A549 (cell line): ENCODE results near the gene APC2. TPM values are rescaled to one million over a fixed set of nuclear protein-coding genes. Genes with fewer than 3 reads are reported as not detected.

Experiments
- ATAC-seq, 2 experiments: fragments of 200-7000 bp in 1 of 2; fragments of >200 bp in 1 of 2; cut with Nextera tagmentation in 1 of 2; cut with Tn5 transposase in 1 of 2; 3 replicates each; pipeline versions ENCODE4 v1.8.0 to v1.9.1; 2018 to 2020; ENCODE audit warnings: mild to moderate bottlenecking in 1 of 2, moderate library complexity in 1 of 2
- CTCF ChIA-PET: fragments of 300-600 bp; sonication (Branson Sonifier 250); formaldehyde crosslinking; extraction: SDS; loops from one replicate; lab custom pipeline; 2021; ENCODE audit warnings: antibody characterized with exemption, inconsistent platforms; lab: Yijun Ruan, JAX
- POLR2A ChIA-PET: fragments of 350-600 bp; formaldehyde crosslinking; extraction: SDS; loops from one replicate; lab custom pipeline; 2021; ENCODE audit warnings: antibody characterized with exemption, inconsistent platforms; lab: Yijun Ruan, JAX
- DNase-seq, 2 experiments: peaks; one replicate each; pipeline versions ENCODE4 v3.0.0 to v3.0.0-alpha.2; 2011 to 2016; ENCODE audit warnings: low read depth in 1 of 2, low spot score in 1 of 2
- FAIRE-seq: peaks from 2 replicates; lab custom pipeline; 2011; peaks lifted over from hg19 to GRCh38; lab: Jason Lieb, UNC
- H3K27ac ChIP-seq, 2 experiments: fragments of >200 bp; sonication (Bioruptor Twin); formaldehyde crosslinking; 3 replicates each; pipeline ENCODE4 v1.5.1; 2016 to 2017
- H3K4me1 ChIP-seq: fragments of >200 bp; sonication (Bioruptor Twin); formaldehyde crosslinking; 3 replicates; pipeline ENCODE4 v1.6.1; 2016
- H3K4me2 ChIP-seq: fragments of >200 bp; sonication (Bioruptor Twin); formaldehyde crosslinking; 3 replicates; pipeline ENCODE4 v1.6.1; 2016
- H3K4me3 ChIP-seq: fragments of >200 bp; sonication (Bioruptor Twin); formaldehyde crosslinking; 3 replicates; pipeline ENCODE4 v1.5.1; 2016
- H3K9me3 ChIP-seq: fragments of >200 bp; sonication (Bioruptor Twin); formaldehyde crosslinking; 3 replicates; pipeline ENCODE4 v1.6.1; 2016
- CBX2 ChIP-seq: fragments of 200-600 bp; sonication (generic); IDR thresholded peaks from 2 replicates; pipeline ENCODE4 v1.6.1; 2016; ENCODE audit warnings: low read depth, mild to moderate bottlenecking, borderline replicate concordance
- CBX8 ChIP-seq: fragments of 200-600 bp; sonication (generic); IDR thresholded peaks from 2 replicates; pipeline ENCODE4 v1.6.1; 2016
- CEBPB ChIP-seq, 2 experiments: fragments of >200 bp in 1 of 2; sonication (Bioruptor Twin) in 1 of 2; formaldehyde crosslinking in 1 of 2; IDR thresholded peaks; 2 replicates each; pipeline ENCODE4 v1.6.1; 2012 to 2016
- GATA3 ChIP-seq: IDR thresholded peaks from 2 replicates; pipeline ENCODE4 v1.6.1; 2012; ENCODE audit warnings: borderline replicate concordance
- HDAC2 ChIP-seq: fragments of 200-600 bp; sonication (generic); IDR thresholded peaks from 2 replicates; pipeline ENCODE4 v1.6.1; 2016
- JUN ChIP-seq, 2 experiments: fragments of >200 bp; sonication (Bioruptor Twin); formaldehyde crosslinking; IDR thresholded peaks; 2 replicates in 1 of 2; 3 replicates in 1 of 2; pipeline ENCODE4 v1.6.1; 2016 to 2017
- NR3C1 ChIP-seq: fragments of >200 bp; sonication (Bioruptor Twin); formaldehyde crosslinking; IDR thresholded peaks from 3 replicates; pipeline ENCODE4 v1.6.1; 2017
- PHF8 ChIP-seq: fragments of 200-600 bp; sonication (generic); IDR thresholded peaks from 2 replicates; pipeline ENCODE4 v1.6.1; 2016; ENCODE audit warnings: low read depth, mild to moderate bottlenecking, antibody characterized with exemption, moderate library complexity, borderline replicate concordance
- RNF2 ChIP-seq: fragments of 200-600 bp; sonication (generic); IDR thresholded peaks from 2 replicates; pipeline ENCODE4 v1.6.1; 2016; ENCODE audit warnings: low read depth, mild to moderate bottlenecking, antibody characterized with exemption, moderate library complexity, borderline replicate concordance
- TFCP2L1 ChIP-seq: fragments of 250-450 bp; sonication (Bioruptor Pico); IDR thresholded peaks from 2 replicates; pipeline ENCODE4 v1.5.0; 2021; ENCODE audit warnings: mild to moderate bottlenecking
- TP53 ChIP-seq: fragments of 250-450 bp; sonication (Bioruptor Pico); IDR thresholded peaks from 2 replicates; pipeline ENCODE4 v1.5.0; 2021; ENCODE audit warnings: mild to moderate bottlenecking, moderate library complexity
- WGBS: methylation state at CpG from one replicate; pipeline ENCODE4 v1.1.6; 2017; ENCODE audit errors: missing lambda C conversion rate; 5-methylcytosine and 5-hydroxymethylcytosine counted together
- polyA plus RNA-seq, 4 experiments: library from polyadenylated mRNA; depleted of rRNA in 3 of 4; stranded (reverse); fragments of >200 nt; fragmentation: RNase III in 1 of 4; extraction: RNeasy Plus Mini Kit Qiagen cat#74134 plus additional on column Dnase treatment in 1 of 4; gene quantifications; 2 replicates in 3 of 4; 3 replicates in 1 of 4; pipeline ENCODE4 v1.2.3, GENCODE V29; 2011 to 2017
- TF ChIP-seq, protein P1 (sequence below): fragments of 250-450 bp; sonication (Bioruptor Pico); IDR thresholded peaks from 2 replicates; pipeline ENCODE4 v1.5.0; 2020; ENCODE audit warnings: low read depth, mild to moderate bottlenecking, moderate library complexity
- TF ChIP-seq, protein P2 (sequence below): fragments of 450-650 bp; IDR thresholded peaks from 2 replicates; pipeline ENCODE4 v1.6.1; 2014; ENCODE audit warnings: antibody characterized with exemption

Gene APC2
- polyA plus RNA-seq, 2 of the 4 experiments (the other 2 are of a cell fraction) = 0.36 to 1.6 TPM

DNA sequence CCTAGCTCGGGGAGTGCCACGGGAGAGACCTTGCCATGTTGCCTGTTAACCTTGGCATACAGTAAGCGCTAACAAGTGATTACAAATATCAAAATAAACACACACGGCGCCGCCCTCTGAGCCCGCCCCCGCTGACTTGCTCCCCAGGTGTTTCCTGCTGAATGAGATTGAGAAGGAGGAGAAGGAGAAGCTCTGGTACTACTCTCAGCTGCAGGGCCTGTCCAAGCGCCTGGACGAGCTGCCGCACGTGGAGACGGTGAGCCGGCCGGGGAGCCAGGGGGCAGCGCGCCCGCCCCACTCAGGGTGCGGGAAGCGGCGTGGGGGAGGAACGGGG, 5.0 kb downstream of the APC2 start:
- FAIRE-seq (no peak), DNase-seq (no peak), ATAC-seq (no peak; a peak in 2 of 6 replicates)
- no peaks in the 10 kb centered on the region for H3K9me3 ChIP-seq
- ChIA-PET CTCF (interaction anchor here (0.6 to 4.4 kb wide), 3 partner anchors 10 to 59 kb away, joined by 3 to 34 read pairs (median 3); no protein-coding TSS in a partner anchor), POLR2A (no interaction called here)
- peak overlapping the region; percentile 59 for H3K4me2 ChIP-seq
- H3K4me1 ChIP-seq = peaks cover 10% of the 10 kb centered on the region; the same call in 2 of the 3 replicates
- no peak overlapping the region for H3K27ac ChIP-seq
- H3K4me3 ChIP-seq = no peak overlapping the region
- WGBS = 41% methylated on average over 19 of the region's 22 CpGs
- TF ChIP-seq CBX2 (no peak), RNF2 (no peak), NR3C1 (no peak)

- DNase-seq = peak; percentile 56 to 88
- Histone ChIP-seq H3K4me1 (peaks cover 10% of the 10 kb centered on the region; the same call in 2 of the 3 replicates), H3K4me3 (no peak overlapping the region), H3K4me2 (peak overlapping the region; percentile 59), H3K27ac (no peak overlapping the region), H3K9me3 (no peaks in the 10 kb centered on the region)
- TF ChIP-seq TP53 (CRISPR knock-in tag) (no peak), PHF8 (no peak), NR3C1 (no peak), TFCP2L1 (CRISPR knock-in tag) (no peak), CBX8 (no peak), HDAC2 (no peak), CEBPB (IDR thresholded peaks at IDR 0.05) (no peak), JUN (IDR thresholded peaks at IDR 0.05) (no peak), CBX2 (no peak)
- TF ChIP-seq, protein P1, sequence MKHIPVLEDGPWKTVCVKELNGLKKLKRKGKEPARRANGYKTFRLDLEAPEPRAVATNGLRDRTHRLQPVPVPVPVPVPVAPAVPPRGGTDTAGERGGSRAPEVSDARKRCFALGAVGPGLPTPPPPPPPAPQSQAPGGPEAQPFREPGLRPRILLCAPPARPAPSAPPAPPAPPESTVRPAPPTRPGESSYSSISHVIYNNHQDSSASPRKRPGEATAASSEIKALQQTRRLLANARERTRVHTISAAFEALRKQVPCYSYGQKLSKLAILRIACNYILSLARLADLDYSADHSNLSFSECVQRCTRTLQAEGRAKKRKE (CRISPR knock-in tag) = no peak
- ChIA-PET CTCF (interaction anchor here (0.6 to 4.4 kb wide), 4 partner anchors 11 to 59 kb away, joined by 3 to 34 read pairs (median 7); no protein-coding TSS in a partner anchor), POLR2A (interaction anchor here (0.8 kb wide), 1 partner anchor 35 kb away, joined by 4 read pairs; the partner anchor contains the start of gene REEP6)
- WGBS = 33% methylated on average over 32 of the region's 42 CpGs
- peak; percentile 42 to 66; a peak in 5 of 6 replicates for ATAC-seq
- FAIRE-seq = no peak
Observed at GRCh38 chr19:1455336-1456120, 5.6 kb downstream of the APC2 start.

DNA sequence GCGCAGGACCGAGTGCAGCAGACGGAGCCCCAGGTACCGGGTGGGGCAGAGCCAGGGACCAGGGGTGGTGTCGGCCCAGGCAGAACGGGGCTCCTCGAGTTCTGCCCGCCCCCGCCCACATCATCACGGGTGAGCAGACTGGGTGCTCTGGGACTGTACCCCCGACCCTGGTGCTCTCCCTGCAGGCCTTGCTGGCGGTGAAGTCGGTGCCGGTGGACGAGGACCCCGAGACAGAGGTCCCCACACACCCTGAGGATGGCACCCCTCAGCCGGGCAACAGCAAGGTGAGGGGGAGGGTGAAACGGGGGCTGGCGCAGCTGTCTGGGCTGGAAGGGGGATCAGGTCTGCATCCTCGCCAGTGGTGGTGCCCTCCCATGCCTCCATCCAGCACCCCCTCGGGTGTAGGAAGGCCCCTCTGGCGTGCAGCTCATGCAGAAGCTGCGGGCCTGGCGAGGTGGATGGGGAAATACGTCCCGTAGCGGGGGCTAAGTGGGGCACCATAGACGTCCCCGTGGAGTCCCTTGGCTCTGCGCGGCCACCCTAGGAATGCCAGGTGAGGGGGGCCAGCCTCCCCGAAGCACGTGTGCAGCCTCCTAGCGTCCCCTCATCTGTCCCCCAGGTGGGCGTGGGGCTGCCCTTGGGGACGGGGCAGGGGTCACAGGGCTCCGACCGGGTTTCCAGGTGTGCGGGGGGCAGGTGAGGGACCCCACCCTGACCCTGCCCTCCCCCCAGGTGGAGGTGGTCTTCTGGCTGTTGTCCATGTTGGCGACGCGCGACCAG, 6.4 kb downstream of the APC2 start:
- ATAC-seq = no peak
- no peak for DNase-seq
- Histone ChIP-seq H3K4me2 (no peak overlapping the region), H3K4me1 (peaks cover 10% of the 10 kb centered on the region; the same call in 2 of the 3 replicates), H3K4me3 (no peak overlapping the region), H3K27ac (no peak overlapping the region), H3K9me3 (no peaks in the 10 kb centered on the region)
- POLR2A ChIA-PET = interaction anchor here (0.8 kb wide), 1 partner anchor 35 kb away, joined by 4 read pairs; the partner anchor contains the start of gene REEP6
- no peak for TF ChIP-seq GATA3
- no peak for TF ChIP-seq CBX2
- TF ChIP-seq NR3C1 = no peak
- no peak for TF ChIP-seq CEBPB (IDR thresholded peaks at IDR 0.05)
- CTCF ChIA-PET = interaction anchor here (1.2 to 4.4 kb wide), 4 partner anchors 10 to 45 kb away, joined by 3 to 34 read pairs (median 8); no protein-coding TSS in a partner anchor
- no peak for FAIRE-seq
- 75% methylated on average over 23 of the region's 43 CpGs for WGBS

- DNase-seq (no peak), FAIRE-seq (no peak), ATAC-seq (no peak)
- H3K27ac ChIP-seq = no peak overlapping the region
- TF ChIP-seq TFCP2L1 (CRISPR knock-in tag) (no peak), TP53 (CRISPR knock-in tag) (no peak)
- TF ChIP-seq, protein P2, sequence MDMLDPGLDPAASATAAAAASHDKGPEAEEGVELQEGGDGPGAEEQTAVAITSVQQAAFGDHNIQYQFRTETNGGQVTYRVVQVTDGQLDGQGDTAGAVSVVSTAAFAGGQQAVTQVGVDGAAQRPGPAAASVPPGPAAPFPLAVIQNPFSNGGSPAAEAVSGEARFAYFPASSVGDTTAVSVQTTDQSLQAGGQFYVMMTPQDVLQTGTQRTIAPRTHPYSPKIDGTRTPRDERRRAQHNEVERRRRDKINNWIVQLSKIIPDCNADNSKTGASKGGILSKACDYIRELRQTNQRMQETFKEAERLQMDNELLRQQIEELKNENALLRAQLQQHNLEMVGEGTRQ = no peak
- no peaks in the 10 kb centered on the region for H3K9me3 ChIP-seq
- ChIA-PET POLR2A (no interaction called here), CTCF (interaction anchor here (1.9 to 2.7 kb wide), 3 partner anchors 9 to 12 kb away, joined by 6 to 14 read pairs (median 11); no protein-coding TSS in a partner anchor)
- no peak overlapping the region for H3K4me2 ChIP-seq
- no peak overlapping the region for H3K4me3 ChIP-seq
- 92% methylated on average over 36 of the region's 48 CpGs for WGBS
- peaks cover 10% of the 10 kb centered on the region; the same call in 2 of the 3 replicates for H3K4me1 ChIP-seq
Observed at GRCh38 chr19:1457031-1457739, 7.3 kb downstream of the APC2 start.
